Measurements from ENCODE around the gene CD248.

The CD248 gene

GRCh38 chr11:66340596-66341501 is 24.0 kb upstream of the CD248 start:
- DNase-seq, result no peak

GRCh38 chr11:66339686-66340483 is 23.0 kb upstream of the CD248 start:
- no peak for DNase-seq

GRCh38 chr11:66339162-66339675 is 22.4 kb upstream of the CD248 start:
- no peak for DNase-seq

- DNase-seq, result no peak
Measured at GRCh38 chr11:66338276-66339161, 21.7 kb upstream of the CD248 start.

GRCh38 chr11:66337103-66337899 is 20.5 kb upstream of the CD248 start:
- DNase-seq, result peak; percentile 24

GRCh38 chr11:66336234-66337102 is 19.6 kb upstream of the CD248 start, which contains the start of gene RIN1:
Gene RIN1 (minus strand): TSS chr11:66336434. CDS start chr11:66336402, 32 bp downstream.
- DNase-seq, result peak; percentile 100

- DNase-seq, result peak; percentile 55
Measured at GRCh38 chr11:66335531-66336233, 18.8 kb upstream of the CD248 start.

GRCh38 chr11:66334605-66335442 is 18.0 kb upstream of the CD248 start:
- no peak for DNase-seq

GRCh38 chr11:66333896-66334604 is 17.2 kb upstream of the CD248 start:
- no peak for DNase-seq

- no peak for DNase-seq
Measured at GRCh38 chr11:66333220-66333877, 16.5 kb upstream of the CD248 start.

GRCh38 chr11:66332371-66333219 is 15.8 kb upstream of the CD248 start:
- no peak for DNase-seq

GRCh38 chr11:66331542-66332370 is 14.9 kb upstream of the CD248 start:
- no peak for DNase-seq

GRCh38 chr11:66330931-66331330 is 14.1 kb upstream of the CD248 start:
- no peak for DNase-seq

- DNase-seq, result peak; percentile 5
Measured at GRCh38 chr11:66329165-66329673, 12.4 kb upstream of the CD248 start.
